Mucosa of gallbladder (tissue), 1 donor: ENCODE data around the gene SEMA3E. TPM values are rescaled to one million over a fixed set of nuclear protein-coding genes. Genes with fewer than 3 reads are reported as not detected.

Source experiments
- DNase-seq: peaks from one replicate; pipeline ENCODE4 v3.0.0-alpha.2; 2020; ENCODE audit warnings: low spot score
- total RNA-seq: library from RNA; stranded (reverse); gene quantifications from one replicate; pipeline ENCODE4 v1.2.1, GENCODE V29; 2021
- donor health status: DM: no; HTN: no; CAD: no.

Gene SEMA3E
- total RNA-seq, 1 donor from 2014 or later = 19.8 TPM

GRCh38 chr7:83355143-83355542 is 293.8 kb downstream of the SEMA3E start:
- no peak for DNase-seq

GRCh38 chr7:83347945-83348444 is 300.9 kb downstream of the SEMA3E start:
- DNase-seq = peak; percentile 10

GRCh38 chr7:83339907-83340306 is 309.0 kb downstream of the SEMA3E start:
- no peak for DNase-seq

GRCh38 chr7:83338277-83338950 is 310.5 kb downstream of the SEMA3E start:
- DNase-seq = no peak

GRCh38 chr7:83337050-83337449 is 311.9 kb downstream of the SEMA3E start:
- DNase-seq = no peak

GRCh38 chr7:83326223-83326622 is 322.7 kb downstream of the SEMA3E start:
- DNase-seq = no peak

GRCh38 chr7:83325083-83325482 is 323.9 kb downstream of the SEMA3E start:
- DNase-seq = no peak

- DNase-seq = no peak
These were observed 324.3 kb downstream of the SEMA3E start for GRCh38 chr7:83324596-83324995.

- DNase-seq = no peak
These were observed 327.9 kb downstream of the SEMA3E start for GRCh38 chr7:83321011-83321410.

GRCh38 chr7:83313931-83314330 is 335.0 kb downstream of the SEMA3E start:
- DNase-seq = no peak
